Nucleus accumbens (tissue), 56 donors: ENCODE measurements around the gene FAM20C.
"Not testable (repeated sequence)": the region's sequence is repeated elsewhere in the genome, so short reads cannot be mapped to it uniquely, and the experiment has no call there.

Source experiments
- DNase-seq, 56 donors: peaks; one replicate each; lab custom pipeline; 2025; lab: John Stamatoyannopoulos, UW

Gene FAM20C

DNA sequence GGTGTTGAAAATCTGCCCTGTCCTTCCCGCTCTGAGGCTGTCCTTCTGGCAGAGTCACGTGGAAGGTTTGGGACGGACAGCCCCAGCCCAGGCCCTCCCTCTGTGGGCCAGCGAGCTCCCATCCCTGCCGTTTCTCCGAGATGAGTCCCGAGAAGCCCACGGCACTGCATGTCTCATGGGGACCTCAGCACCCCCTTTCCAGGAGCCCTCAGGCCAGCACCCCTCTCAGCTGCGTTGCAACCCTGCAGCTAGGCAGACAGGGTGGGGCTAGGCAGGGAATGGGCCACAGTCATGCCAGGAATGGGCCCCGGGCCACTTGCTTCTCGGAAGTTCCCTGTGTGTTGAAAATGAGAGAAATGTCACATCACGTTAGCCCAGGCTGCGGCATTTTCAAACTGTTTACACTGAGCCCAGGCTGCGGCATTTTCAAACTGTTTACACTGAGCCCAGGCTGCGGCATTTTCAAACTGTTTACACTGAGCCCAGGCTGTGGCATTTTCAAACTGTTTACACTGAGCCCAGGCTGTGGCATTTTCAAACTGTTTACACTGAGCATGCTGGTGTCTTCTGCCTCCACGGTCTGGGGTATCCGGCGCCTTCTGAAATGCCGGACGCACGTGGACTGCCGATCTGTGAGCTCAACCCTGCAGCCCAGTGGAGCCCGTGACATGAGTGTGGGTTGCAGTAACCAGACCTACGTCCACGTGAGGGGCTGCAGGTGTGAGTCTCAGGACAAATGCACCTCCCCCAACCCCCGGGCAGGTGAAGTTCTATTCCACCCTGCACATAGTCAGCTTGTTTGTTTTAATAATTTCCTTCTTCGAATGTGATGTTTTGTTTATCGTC is 42.6 kb downstream of the FAM20C start:
- no peak for DNase-seq

GRCh38 chr7:235576-236395 is 43.4 kb downstream of the FAM20C start:
- no peak for DNase-seq

- DNase-seq, result no peak
Observed at GRCh38 chr7:236967-237366, 44.6 kb downstream of the FAM20C start.

DNA sequence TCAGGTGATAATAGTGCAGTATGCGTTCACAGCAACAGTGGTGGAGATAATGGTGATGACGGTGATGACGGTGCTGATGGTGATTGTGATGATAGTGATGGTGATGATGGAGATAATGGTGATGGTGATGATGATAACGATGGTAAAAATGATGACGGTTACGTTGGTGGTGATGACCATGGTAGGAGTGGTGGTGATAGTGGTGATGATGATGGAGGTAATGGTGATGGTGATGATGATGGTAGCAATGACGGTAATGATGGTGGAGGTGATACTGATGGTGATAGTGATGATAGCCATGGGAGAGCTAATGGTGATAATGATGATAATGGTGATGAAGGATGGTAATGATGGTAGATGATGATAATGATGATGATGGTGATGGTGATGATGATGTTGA is 45.0 kb downstream of the FAM20C start:
- DNase-seq, result no peak

GRCh38 chr7:240146-240676 is 47.8 kb downstream of the FAM20C start:
- DNase-seq, result no peak

DNA sequence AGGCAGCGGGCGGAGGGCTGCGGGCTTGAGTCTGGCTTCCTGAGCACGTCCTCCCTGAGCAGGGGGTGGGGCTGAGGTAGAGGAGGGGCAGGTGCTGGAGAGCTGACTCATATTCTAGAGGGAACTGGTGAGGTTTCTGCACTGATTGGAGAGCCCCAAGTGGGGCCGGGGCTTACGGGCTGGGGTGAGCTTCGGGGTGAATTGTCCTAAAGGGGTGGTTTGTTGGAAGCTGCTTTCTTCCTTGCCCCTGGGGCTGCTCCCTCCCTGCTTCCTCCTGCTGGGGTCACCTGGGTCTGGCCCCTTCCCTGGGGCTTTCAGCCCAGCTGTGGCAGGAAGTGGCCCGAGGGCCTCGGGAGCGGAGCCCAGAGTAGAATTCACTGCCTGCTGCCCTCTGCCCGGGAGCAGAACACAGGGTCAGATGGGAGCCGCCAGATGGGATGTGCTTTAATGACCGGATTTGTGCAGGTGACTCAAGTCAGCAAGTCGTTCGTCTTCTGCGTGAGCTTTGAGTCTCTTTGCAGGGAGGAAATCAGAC is 48.6 kb downstream of the FAM20C start:
- no peak for DNase-seq

DNA sequence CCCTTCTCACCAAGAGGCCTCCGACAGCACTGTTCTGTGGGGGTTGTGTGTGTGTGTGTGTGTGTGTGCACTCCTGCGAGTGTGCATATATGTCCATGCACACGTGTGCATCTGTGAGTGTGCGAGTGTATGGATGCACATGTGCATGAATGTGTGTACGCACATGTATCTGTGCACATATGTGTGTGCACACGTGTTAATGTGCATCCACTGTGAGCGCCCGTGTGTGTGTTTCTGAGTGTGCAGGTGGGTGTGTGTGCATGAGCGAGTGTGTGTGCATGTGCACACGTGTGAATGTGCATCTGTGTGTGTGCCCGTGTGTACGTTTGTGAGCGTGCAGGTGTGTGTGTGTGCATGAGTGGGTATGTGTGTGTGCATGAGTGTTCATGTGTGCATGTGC is 49.1 kb downstream of the FAM20C start:
- no peak for DNase-seq

GRCh38 chr7:242826-243579 is 50.6 kb downstream of the FAM20C start:
- DNase-seq, result not testable (repeated sequence)

DNA sequence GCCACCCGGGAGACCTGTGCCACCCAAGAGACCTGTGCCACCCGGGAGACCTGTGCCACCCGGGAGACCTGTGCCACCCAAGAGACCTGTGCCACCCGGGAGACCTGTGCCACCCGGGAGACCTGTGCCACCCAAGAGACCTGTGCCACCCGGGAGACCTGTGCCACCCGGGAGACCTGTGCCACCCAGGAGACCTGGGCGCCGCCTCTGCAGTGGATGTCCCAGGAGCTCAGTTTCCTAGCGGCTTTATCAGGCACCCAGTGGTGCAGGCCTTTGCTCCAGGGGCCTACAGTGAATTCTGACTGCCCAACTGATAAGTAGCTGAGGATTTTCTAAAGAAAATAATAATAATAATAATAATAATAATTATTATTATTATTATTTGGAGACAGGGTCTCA is 51.2 kb downstream of the FAM20C start:
- DNase-seq, result not testable (repeated sequence)

- no peak for DNase-seq
Observed at GRCh38 chr7:244974-245373, 52.6 kb downstream of the FAM20C start.

DNA sequence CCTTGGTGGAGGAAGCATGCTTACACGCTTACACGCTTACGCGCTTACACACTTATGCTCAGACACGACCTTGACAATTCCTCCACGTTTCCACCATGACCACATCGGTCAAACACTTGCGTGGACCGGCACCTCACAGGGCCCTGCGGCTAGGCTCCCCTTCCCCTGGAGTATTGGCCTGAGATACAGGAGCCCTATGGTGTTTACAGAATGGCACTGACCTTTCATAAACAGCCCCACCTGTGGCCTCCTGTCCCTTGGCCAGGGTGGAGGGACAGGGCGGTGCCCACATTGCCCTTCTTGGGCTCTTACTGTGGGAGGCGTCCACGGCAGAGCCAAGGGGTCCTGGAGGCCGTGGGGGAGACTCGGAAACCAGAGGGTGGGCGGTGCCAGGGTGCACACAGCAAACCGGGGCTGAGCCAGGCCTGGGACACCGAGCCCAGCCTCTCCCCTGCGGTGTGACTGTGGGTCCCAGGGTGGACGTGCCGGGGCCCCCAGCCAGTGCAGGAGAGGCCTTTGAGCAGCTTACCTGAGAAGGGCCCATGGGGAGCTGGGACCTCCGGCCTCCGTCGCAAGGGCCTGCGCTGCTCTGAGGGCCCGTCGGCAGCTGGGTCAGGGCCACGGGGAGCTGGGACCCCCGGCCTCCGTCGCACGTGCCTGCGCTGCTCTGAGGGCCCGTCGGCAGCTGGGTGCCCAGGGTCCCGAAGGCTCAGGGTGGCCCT is 53.4 kb downstream of the FAM20C start:
- no peak for DNase-seq

DNA sequence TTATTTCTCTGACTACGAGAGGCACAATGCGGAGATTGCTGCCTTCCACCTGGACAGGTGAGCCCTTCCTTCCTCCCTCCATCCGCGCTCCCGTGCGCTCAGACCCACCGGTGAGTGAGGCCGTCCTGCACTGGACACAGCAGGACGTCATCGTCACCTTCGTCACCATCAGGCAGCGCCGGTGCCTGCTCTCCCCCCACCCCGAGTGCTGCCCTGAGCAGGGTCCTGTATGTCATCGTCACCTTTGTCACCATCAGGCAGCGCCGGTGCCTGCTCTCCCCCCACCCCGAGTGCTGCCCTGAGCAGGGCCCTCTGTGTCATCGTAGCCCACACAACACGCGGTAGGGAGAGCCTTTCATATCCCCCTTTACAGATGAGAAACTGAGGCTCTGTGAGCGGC is 54.1 kb downstream of the FAM20C start:
- DNase-seq, result no peak

GRCh38 chr7:247181-247580 is 54.8 kb downstream of the FAM20C start:
- no peak for DNase-seq

- no peak for DNase-seq
Observed at GRCh38 chr7:247636-248035, 55.3 kb downstream of the FAM20C start.

DNA sequence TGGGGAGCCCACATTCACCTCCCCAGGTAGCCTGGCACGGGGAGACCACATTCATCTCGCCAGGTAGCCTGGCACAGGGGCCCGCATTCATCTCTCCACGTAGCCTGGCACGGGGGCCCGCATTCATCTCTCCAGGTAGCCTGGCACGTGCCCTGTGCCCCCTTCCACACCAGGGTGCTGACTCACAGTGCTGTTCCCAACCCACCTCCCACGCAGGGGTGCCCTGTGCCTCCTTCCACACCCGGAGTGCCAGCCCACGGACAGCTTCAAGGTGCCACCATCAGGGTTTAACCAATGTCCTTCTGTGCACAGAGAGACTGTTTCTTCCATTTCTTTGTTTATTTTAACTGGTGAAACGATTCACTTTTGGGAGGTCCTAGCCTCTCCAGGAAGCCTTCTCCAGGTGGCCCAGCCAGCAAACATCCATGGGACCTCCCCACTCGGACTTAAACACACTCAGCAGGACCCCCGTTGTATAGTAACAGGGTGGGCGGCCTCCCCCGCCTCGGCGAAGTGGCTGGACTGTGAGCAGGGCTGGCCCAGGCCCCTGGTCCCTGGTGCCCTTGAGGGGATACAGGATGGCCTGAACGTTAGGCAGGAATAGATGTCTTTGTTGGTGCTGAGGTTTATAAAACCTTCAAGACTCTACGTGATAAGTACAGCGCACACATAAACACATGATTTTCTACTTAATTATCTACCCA is 56.5 kb downstream of the FAM20C start:
- DNase-seq, result peak in 3 of 56 donors; percentile 15 to 26 (median 19)

GRCh38 chr7:249989-250388 is 57.6 kb downstream of the FAM20C start:
- DNase-seq, result peak in 1 of 56 donors; percentile 19

GRCh38 chr7:250523-250922 is 58.2 kb downstream of the FAM20C start:
- no peak for DNase-seq

DNA sequence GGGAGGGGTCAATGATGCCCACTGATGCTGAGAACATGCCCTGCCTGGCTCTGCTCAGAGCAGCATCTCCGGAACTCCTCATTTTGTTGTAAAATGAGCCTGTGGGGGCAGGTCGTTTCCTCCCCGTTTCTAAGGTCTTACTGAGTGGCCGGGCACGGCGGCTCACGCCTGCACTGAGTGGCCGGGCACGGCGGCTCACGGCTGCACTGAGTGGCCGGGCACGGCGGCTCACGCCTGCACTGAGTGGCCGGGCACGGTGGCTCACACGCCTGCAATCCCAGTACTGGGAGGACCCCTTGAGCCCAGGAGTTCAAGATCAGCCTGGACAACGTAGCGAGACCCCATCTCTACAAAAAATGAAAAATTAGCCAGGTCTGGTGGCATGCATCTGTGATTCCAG is 58.6 kb downstream of the FAM20C start:
- DNase-seq, result no peak
